ENCODE data around the gene UQCRHL.
"Not testable (repeated sequence)": the region's sequence is repeated elsewhere in the genome, so short reads cannot be mapped to it uniquely, and the experiment has no call there.

Gene UQCRHL

GRCh38 chr1:15835205-15835740 is 27.8 kb upstream of the UQCRHL start:
- DNase-seq (ENCODE audit: low read depth): no peak

GRCh38 chr1:15834406-15835204 is 27.2 kb upstream of the UQCRHL start:
- peak; percentile 90 for DNase-seq (ENCODE audit: low read depth)

GRCh38 chr1:15833842-15834405 is 26.5 kb upstream of the UQCRHL start:
- no peak for DNase-seq (ENCODE audit: low read depth)

GRCh38 chr1:15833069-15833679 is 25.7 kb upstream of the UQCRHL start:
- DNase-seq (ENCODE audit: low read depth): no peak

GRCh38 chr1:15830258-15830657 is 22.8 kb upstream of the UQCRHL start:
- DNase-seq (ENCODE audit: low read depth): no peak

GRCh38 chr1:15828931-15829330 is 21.5 kb upstream of the UQCRHL start:
- not testable (repeated sequence) for DNase-seq (ENCODE audit: low read depth)

- not testable (repeated sequence) for DNase-seq (ENCODE audit: low read depth)
These were observed 20.1 kb upstream of the UQCRHL start for GRCh38 chr1:15827567-15827966.

- no peak for DNase-seq (ENCODE audit: low read depth)
These were observed 19.5 kb upstream of the UQCRHL start for GRCh38 chr1:15826810-15827507.

- DNase-seq (ENCODE audit: low read depth): no peak
These were observed 18.4 kb upstream of the UQCRHL start for GRCh38 chr1:15825800-15826199.

- DNase-seq (ENCODE audit: low read depth): peak; percentile 69
These were observed 13.0 kb upstream of the UQCRHL start for GRCh38 chr1:15820478-15820877.

- no peak for DNase-seq (ENCODE audit: low read depth)
These were observed 9.2 kb upstream of the UQCRHL start for GRCh38 chr1:15816674-15817073.

GRCh38 chr1:15810073-15810472 is 2.6 kb upstream of the UQCRHL start:
- DNase-seq (ENCODE audit: low read depth): no peak

GRCh38 chr1:15808955-15809354 is 1.5 kb upstream of the UQCRHL start:
- DNase-seq (ENCODE audit: low read depth): no peak

- DNase-seq (ENCODE audit: low read depth): no peak
These were observed 328 bp downstream of the UQCRHL start for GRCh38 chr1:15807121-15807520.

- no peak for DNase-seq (ENCODE audit: low read depth)
These were observed 3.4 kb downstream of the UQCRHL start for GRCh38 chr1:15804060-15804459.

GRCh38 chr1:15803380-15803779 is 4.1 kb downstream of the UQCRHL start:
- no peak for DNase-seq (ENCODE audit: low read depth)

- peak; percentile 66 for DNase-seq (ENCODE audit: low read depth)
These were observed 5.0 kb downstream of the UQCRHL start for GRCh38 chr1:15802234-15802965.

GRCh38 chr1:15799928-15800835 is 7.3 kb downstream of the UQCRHL start:
- DNase-seq (ENCODE audit: low read depth): peak; percentile 86

- DNase-seq (ENCODE audit: low read depth): peak; percentile 99
These were observed 8.2 kb downstream of the UQCRHL start for GRCh38 chr1:15799004-15799867.

Data from EH (cell line).